SH-SY5Y (cell line): ENCODE data around the gene ESPN.

Experiments
- GATA2 ChIP-seq: IDR thresholded peaks from 2 replicates; pipeline ENCODE4 v1.6.1; 2011; ENCODE audit warnings: mild to moderate bottlenecking, low read depth, low read length
- GATA3 ChIP-seq: IDR thresholded peaks from 2 replicates; pipeline ENCODE4 v1.6.1; 2011; ENCODE audit warnings: low read depth, mild to moderate bottlenecking, low read length, moderate library complexity

ESPN gene

DNA sequence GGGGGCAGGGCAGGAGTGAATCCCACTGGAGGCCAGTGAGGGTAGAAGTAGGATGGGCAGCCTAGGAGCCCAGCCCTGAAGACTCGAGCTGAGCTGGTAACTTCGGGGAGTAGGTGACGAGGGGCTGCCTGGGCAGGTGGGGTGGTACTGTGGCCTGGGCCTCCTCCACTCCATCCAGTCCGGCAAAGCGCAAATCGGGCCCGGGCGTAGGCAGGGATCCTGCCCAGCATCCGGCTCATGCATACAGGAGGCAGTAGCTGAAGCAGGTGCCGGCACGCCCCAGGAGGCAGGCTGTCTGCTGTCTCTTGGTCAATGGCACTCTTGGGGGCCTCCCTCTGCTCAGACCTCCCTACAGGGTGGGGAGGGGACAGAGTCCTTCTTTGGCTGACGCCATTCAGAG lies 42.6 kb downstream of the ESPN start:
- TF ChIP-seq GATA3 (no peak), GATA2 (no peak)

- no peak for TF ChIP-seq GATA3
- no peak for TF ChIP-seq GATA2
These were observed 43.4 kb downstream of the ESPN start for GRCh38 chr1:6467744-6468688.

DNA sequence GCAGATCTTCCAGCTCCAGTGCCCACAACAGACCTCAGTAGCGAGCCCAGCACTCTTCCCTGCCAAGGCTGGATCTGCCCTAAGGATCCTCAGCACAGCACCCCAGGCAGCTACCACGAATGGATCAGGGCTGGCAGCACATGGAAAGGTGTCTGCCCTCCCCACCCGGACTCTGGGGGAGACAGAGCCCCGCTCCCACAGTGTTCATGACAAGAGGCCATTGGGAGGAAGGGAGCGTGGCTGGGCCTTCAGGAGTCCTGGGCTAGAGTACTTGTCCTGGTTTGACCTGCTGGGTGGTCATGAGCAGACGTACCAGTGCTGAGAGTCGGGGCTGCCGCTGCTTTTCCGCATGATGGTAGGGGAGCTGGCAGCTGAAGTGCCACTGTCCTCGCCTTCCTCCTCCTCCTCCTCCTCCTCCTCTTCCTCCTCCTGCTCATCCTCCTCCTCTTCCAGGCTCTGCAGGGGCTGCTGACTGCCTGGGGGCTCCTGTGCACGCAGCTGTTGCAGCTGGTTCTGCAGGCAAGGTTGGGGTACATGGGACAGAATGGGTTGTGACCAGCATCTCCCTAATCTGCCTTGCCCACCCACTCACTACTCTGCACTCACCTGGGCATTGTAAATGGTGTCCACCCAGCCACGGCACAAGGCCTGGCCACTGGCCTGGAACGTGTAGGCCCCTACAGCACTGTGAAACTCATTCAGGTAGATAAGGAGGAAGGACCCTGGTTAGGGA lies 44.3 kb downstream of the ESPN start:
- no peak for TF ChIP-seq GATA3

- no peak for TF ChIP-seq GATA3
- TF ChIP-seq GATA2, result no peak
These were observed 45.8 kb downstream of the ESPN start for GRCh38 chr1:6470132-6471085.

- TF ChIP-seq GATA3 (no peak), GATA2 (no peak)
These were observed 46.8 kb downstream of the ESPN start for GRCh38 chr1:6471086-6471969.

DNA sequence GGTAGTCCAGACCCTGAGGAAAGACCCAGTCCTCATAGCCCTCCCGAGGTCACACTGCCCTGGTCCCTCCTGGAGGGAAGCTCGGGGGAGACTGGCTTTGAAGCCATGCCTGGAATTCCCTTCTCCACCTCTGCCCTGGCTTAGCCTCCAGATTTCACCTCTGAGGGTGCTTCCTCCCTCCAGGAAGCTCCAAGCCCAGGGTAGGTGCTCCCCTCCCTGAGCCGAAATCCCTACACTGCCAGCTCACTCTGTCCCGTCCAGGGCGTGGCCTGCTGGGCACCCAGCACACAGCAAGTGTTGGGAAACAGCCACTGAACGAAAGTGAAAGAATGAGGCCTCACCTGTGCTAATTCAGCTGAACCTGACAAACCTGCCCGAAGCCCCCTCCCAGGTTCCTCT lies 47.4 kb downstream of the ESPN start:
- TF ChIP-seq GATA2 (no peak), GATA3 (no peak)

GRCh38 chr1:6472391-6472790 lies 47.8 kb downstream of the ESPN start:
- TF ChIP-seq GATA2 (no peak), GATA3 (no peak)

DNA sequence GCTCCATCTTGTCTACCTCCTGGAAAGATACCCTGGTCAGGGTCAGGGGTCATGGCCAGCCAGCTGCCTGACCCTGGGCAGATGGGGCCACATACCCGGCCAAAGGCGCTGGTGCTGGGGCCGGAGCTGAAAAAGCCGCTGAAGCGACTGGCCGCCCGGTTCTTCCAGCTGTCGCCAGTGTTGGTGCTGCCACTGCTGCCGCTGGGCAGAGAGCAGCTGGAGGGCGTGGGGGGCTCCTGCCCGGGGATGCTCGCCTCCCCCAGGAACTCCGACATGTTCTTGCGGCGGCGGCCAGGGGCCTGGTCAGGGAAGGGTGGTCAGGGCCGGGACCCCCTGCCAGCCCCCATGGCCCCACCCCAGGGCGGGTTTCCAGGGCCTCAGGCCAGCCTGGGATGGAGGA lies 48.6 kb downstream of the ESPN start:
- TF ChIP-seq GATA3 (no peak), GATA2 (no peak)

- no peak for TF ChIP-seq GATA3
- TF ChIP-seq GATA2, result no peak
These were observed 49.6 kb downstream of the ESPN start for GRCh38 chr1:6473974-6474814.

DNA sequence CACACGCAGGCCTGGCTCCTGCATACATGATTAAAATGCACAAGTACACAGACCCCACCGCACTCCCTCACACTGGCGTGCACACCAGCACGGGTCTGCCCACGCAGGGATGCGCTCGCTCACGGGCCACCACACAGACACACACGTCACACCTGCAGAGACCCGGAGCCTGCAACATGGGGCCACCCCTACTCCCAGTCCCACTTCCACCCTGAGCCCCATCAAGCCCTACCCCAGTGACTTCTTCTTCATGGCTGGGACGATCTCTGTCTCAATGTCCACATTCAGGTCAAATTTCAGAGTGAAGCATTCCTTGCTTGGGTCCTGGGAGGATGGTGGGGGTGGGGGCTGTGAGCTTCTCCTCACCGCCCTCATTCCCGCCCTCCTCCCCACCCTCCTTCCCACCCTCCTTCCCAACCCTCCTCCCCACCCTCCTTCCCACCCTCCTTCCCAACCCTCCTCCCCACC lies 50.3 kb downstream of the ESPN start:
- TF ChIP-seq GATA3 (no peak), GATA2 (no peak)

GRCh38 chr1:6475381-6476133 lies 51.0 kb downstream of the ESPN start:
- TF ChIP-seq GATA3, result no peak
- no peak for TF ChIP-seq GATA2

- no peak for TF ChIP-seq GATA3
- no peak for TF ChIP-seq GATA2
These were observed 51.9 kb downstream of the ESPN start for GRCh38 chr1:6476483-6476882.
